Lower leg skin (tissue), 4 donors: ENCODE data around the gene CFD. TPM values are rescaled to one million over a fixed set of nuclear protein-coding genes. Genes with fewer than 3 reads are reported as not detected.

Source experiments
- DNase-seq, 2 donors: peaks; one replicate each; pipeline ENCODE4 v3.0.0-alpha.2; 2019; ENCODE audit warnings: low spot score in 2 of 2
- H3K4me3 ChIP-seq: fragments of 200-600 bp; sonication (generic); 2 replicates; pipeline ENCODE4 v1.5.1; 2017; ENCODE audit warnings: mild to moderate bottlenecking, low read depth; ENCODE audit not compliant: poor library complexity, severe bottlenecking
- CTCF ChIP-seq, 3 donors: fragments of 450-650 bp; IDR thresholded peaks; one replicate each; pipeline ENCODE4 v1.5.1; 2016; ENCODE audit warnings: antibody characterized with exemption in 3 of 3, mild to moderate bottlenecking in 3 of 3, moderate library complexity in 2 of 3
- POLR2A ChIP-seq, 2 donors: fragments of 450-650 bp; IDR thresholded peaks; one replicate each; pipeline ENCODE4 v1.6.1; 2016 to 2017; ENCODE audit warnings: antibody characterized with exemption in 2 of 2, mild to moderate bottlenecking in 1 of 2, moderate library complexity in 1 of 2
- whole genome bisulfite sequencing, 2 donors: methylation state at CpG; one replicate each; pipeline ENCODE4 v1.1.5; 2018; 5-methylcytosine and 5-hydroxymethylcytosine counted together
- intact Hi-C: fragments of 100-400 bp; cut with DNase I; formaldehyde crosslinking; loops from one replicate; pipeline ENCODE4 v1.15.0; 2023; ENCODE audit warnings: low total_unique reads
- total RNA-seq, 4 donors: library from RNA; depleted of rRNA; stranded (reverse); fragments of >200 nt; gene quantifications; one replicate each; pipeline ENCODE4 v1.1.0, GENCODE V29; 2016

The CFD gene
- total RNA-seq, 4 donors from 2014 or later: 263 to 871 (median 364) TPM

GRCh38 chr19:885536-886224 lies 26.2 kb downstream of the CFD start:
- WGBS, 2 donors: 90 to 92% methylated on average over 63 to 64 of the region's 64 CpGs
- TF ChIP-seq POLR2A (IDR thresholded peaks at IDR 0.05): no peak
- TF ChIP-seq CTCF (IDR thresholded peaks at IDR 0.05): no peak
- DNase-seq: no peak
- intact Hi-C loops: no loop called here
- H3K4me3 ChIP-seq: no peak overlapping the region

GRCh38 chr19:887072-887471 lies 27.6 kb downstream of the CFD start:
- TF ChIP-seq CTCF (IDR thresholded peaks at IDR 0.05) (no peak), POLR2A (IDR thresholded peaks at IDR 0.05) (no peak)
- intact Hi-C loops: no loop called here
- no peak for DNase-seq
- no peak overlapping the region for H3K4me3 ChIP-seq
- WGBS, 2 donors: 83 to 88% methylated on average over 16 of the region's 16 CpGs

- TF ChIP-seq CTCF (IDR thresholded peaks at IDR 0.05) (no peak), POLR2A (IDR thresholded peaks at IDR 0.05) (no peak)
- intact Hi-C loops: no loop called here
- no peak for DNase-seq
- H3K4me3 ChIP-seq: no peak overlapping the region
- WGBS, 2 donors: 93 to 94% methylated on average over 10 of the region's 10 CpGs
Observed at GRCh38 chr19:887599-887998, 28.1 kb downstream of the CFD start.

- intact Hi-C loops: no loop called here
- WGBS, 2 donors: 91 to 92% methylated on average over 30 of the region's 30 CpGs
Observed at GRCh38 chr19:888581-889385, 29.3 kb downstream of the CFD start.

GRCh38 chr19:889662-890295 lies 30.3 kb downstream of the CFD start:
- no peak for DNase-seq
- WGBS, 2 donors: 93% methylated on average over 19 to 22 of the region's 26 CpGs
- intact Hi-C loops: no loop called here

More at GRCh38 chr19:888581-889385, 29.3 kb downstream of the CFD start:
- no peak for DNase-seq
- no peak overlapping the region for H3K4me3 ChIP-seq
- no peak for TF ChIP-seq CTCF (IDR thresholded peaks at IDR 0.05)
- TF ChIP-seq POLR2A (IDR thresholded peaks at IDR 0.05): no peak

More at GRCh38 chr19:889662-890295, 30.3 kb downstream of the CFD start:
- TF ChIP-seq POLR2A (IDR thresholded peaks at IDR 0.05) (no peak), CTCF (IDR thresholded peaks at IDR 0.05) (no peak)
- no peak overlapping the region for H3K4me3 ChIP-seq
